Activated CD8-positive, alpha-beta memory T cell treated with anti-CD3 and anti-CD28 coated beads for 1 hour (primary cell): ENCODE data around the gene GRIFIN.

Experiments
- DNase-seq, 2 donors: peaks; one replicate each; pipeline ENCODE4 v3.0.0-alpha.2; 2020; ENCODE audit warnings: low read depth in 1 of 2; ENCODE audit errors: extremely low read depth in 1 of 2

Gene GRIFIN

DNA sequence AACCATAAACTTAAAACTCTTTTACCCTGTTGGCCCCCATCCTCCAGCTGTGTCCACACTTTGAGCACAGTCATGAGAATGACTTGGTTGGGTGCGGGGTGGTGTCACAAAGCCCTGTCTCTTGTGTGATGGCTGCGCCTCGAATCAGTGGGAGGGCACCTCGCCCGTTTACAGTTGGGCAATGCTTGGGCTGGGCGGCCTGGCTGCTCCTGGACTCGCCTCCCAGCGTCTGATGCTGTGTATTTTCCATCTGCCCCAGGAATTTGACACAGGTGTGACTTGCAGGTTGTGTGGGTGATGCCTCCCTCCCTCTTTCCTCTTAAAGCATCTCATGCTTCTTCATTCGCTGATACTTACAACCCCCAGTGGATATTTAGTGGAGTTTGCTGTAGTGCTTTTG, 39.1 kb downstream of the GRIFIN start:
- DNase-seq: no peak

DNA sequence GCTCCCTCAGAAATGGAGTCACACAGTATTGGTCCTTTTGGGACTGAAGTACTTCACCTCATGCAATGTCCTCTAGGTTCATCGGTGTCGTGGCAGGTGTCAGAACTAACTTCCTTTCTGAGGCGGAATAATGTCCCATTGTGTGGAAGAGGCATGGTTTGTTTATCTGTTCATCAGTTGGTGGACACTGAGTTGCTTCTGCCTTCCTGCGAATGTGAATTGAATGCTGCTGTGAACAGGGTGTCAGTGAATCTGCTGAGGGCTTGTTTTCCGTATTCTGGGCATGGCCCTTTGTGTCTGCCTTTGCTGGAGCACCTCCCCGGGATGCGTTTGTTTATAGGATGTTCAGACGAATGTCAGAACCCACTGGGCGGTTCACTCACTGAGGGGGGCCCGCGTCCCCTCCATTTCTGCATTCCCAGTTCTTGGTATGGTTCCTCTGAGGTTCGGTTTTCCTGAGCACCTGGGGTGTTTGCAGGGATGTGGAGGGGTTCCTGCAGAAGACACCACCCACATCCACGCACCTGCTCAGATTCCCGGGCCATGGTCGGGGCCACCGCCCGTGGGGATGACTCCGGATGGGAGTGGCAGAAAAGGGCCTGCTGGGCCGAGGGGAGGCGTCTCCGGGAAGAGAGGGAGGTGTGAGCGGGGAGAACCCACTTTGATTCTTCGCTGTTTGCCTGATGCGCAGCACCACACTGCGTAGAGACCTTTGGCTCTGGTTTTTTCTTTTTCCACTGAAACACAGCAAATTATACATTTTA, 39.7 kb downstream of the GRIFIN start:
- DNase-seq: no peak

DNA sequence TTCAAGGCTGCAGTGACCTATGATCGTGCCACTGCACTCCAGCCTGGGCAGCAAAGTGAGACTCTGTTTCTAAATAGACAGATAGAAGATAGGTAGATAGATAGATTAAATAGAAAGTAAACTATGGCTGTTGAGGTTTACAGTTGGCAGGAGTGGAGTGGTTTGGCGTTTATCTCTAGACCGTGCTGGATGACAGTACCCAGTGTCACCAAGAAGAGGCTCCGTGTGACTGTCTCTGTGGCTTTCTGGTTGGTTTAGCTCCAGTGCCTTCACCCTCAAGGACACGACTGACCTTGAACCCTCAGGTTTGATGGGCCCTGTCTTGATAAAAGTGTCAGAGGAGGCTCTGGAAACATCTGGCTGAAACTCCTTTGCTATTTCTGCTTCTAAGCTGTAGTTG, 41.1 kb downstream of the GRIFIN start:
- DNase-seq: no peak

DNA sequence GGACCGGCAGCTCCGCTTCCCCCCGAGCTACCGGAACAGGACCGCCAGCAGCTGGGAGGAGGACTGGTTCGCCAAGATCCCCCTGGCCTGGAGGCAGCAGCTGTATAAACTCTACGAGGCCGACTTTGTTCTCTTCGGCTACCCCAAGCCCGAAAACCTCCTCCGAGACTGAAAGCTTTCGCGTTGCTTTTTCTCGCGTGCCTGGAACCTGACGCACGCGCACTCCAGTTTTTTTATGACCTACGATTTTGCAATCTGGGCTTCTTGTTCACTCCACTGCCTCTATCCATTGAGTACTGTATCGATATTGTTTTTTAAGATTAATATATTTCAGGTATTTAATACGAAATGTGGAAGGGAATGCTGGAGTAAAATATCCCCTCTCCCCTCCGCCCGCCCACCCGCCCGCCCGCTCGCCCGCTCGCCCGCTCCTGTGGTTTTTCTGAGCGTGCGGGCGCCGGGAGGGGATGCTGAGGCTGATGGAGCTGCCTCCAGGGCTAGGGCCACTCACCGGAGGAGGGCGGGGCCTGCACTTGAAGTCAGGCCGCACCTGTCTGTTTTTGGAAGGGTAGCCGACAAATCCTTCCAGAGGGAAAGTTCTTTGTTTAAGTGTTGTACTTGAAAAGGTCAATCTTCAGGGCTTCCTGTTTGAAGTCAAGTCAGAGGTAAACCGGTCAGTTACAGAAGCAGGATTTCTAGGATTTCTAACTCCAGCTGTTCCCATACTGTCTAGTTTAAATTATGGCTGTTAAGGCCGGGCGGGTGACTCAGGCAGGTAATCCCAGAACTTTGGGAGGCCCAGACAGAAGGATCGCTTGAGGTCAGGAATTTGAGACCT, 42.3 kb downstream of the GRIFIN start:
- no peak for DNase-seq

DNA sequence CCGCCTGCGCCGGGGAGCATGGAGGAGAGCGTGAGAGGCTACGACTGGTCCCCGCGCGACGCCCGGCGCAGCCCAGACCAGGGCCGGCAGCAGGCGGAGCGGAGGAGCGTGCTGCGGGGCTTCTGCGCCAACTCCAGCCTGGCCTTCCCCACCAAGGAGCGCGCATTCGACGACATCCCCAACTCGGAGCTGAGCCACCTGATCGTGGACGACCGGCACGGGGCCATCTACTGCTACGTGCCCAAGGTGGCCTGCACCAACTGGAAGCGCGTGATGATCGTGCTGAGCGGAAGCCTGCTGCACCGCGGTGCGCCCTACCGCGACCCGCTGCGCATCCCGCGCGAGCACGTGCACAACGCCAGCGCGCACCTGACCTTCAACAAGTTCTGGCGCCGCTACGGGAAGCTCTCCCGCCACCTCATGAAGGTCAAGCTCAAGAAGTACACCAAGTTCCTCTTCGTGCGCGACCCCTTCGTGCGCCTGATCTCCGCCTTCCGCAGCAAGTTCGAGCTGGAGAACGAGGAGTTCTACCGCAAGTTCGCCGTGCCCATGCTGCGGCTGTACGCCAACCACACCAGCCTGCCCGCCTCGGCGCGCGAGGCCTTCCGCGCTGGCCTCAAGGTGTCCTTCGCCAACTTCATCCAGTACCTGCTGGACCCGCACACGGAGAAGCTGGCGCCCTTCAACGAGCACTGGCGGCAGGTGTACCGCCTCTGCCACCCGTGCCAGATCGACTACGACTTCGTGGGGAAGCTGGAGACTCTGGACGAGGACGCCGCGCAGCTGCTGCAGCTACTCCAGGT, 43.1 kb downstream of the GRIFIN start:
- DNase-seq: no peak

DNA sequence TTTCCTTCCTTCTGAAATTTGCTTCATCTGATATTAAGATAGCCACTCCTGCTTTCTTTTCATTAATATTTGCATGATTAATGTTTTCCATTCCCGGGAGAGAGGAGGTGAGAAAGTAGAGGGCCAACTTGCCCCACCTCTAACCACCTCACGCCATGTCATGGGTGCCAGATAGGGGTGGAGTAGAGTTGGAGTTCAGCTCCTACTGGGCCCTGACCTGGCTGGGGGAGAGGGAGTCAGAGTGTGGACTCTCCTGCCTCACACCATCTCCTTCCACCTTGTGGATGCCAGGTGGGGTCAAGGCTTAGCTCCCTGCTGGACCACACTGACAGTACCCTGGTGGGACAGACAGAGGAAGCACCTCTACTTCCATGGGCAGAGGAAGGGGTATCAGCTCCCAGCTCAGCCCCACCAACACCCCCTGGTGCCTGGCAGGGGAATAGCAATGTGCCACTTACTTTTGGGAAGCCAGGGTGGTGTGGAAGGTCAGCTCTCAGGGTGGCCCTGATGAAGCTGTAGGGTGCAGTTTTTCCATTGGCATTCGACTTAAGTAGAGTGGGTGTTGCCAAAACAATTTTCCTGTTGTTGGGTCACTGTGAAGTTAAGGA, 44.8 kb downstream of the GRIFIN start:
- DNase-seq: peak in 1 of 2 donors; percentile 19

DNA sequence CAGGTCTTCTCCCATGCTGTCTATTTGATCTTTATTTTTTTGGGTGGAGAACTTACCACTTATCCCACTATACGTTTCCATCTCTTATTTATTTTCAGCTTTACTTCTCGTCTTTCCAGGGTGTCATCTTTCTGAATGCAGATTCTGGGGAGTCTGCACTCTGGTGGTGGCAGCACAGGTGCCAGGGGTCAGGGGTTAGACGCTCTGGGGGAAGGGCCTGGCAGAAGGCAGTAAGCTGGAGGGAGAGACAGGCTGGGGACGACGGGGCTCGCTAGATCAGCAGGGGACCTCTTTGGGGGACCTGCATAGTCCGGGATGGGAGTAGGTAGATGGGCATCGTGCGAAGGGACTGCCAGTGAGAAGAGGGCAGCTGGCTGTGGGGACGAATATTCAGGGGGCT, 50.4 kb downstream of the GRIFIN start:
- no peak for DNase-seq
